ENCODE measurements around the gene RACGAP1.
A peak's percentile ranks its signal among the peaks of the same experiment; 100 is the strongest.
"Not testable (repeated sequence)": the region's sequence is repeated elsewhere in the genome, so short reads cannot be mapped to it uniquely, and the experiment has no call there.

RACGAP1 gene

DNA sequence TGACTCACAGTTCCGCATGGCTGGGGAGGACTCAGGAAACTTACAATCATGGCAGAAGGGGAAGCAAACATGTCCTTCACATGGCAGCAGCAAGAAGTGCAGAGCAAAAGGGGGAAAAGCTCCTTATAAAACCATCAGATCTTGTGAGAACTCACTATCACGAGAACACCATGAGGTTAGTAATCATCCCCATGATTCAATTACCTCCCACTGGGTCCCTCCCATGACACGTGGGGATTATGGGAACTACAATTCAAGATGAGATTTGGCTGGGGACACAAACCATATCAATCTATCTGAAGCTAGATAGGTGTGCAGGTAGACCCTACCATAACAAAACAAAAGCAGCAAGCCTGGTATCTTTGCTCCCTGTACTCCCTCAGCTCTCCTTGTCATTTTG is 38.8 kb downstream of the RACGAP1 start:
- WGBS, 2 experiments (ENCODE audit: insufficient coverage in 2 of 2), result 90 to 100% methylated on average over 1 to 2 of the region's 3 CpGs

GRCh38 chr12:49985981-49986380 is 39.3 kb downstream of the RACGAP1 start:
- H3K4me3 ChIP-seq (ENCODE audit: extremely low read depth, insufficient read depth, low read length, poor library complexity, severe bottlenecking), result no peak overlapping the region
- H3K27ac ChIP-seq (ENCODE audit: low read depth, low read length, severe bottlenecking), result no peak overlapping the region
- peaks cover 35% of the 10 kb centered on the region for H3K4me1 ChIP-seq (ENCODE audit: control insufficient read depth, insufficient read depth, low read length, poor library complexity, severe bottlenecking)
- H3K36me3 ChIP-seq (ENCODE audit: control insufficient read depth, insufficient read depth, low read length), result peaks cover 52% of the 10 kb centered on the region
- H3K9me3 ChIP-seq (ENCODE audit: control insufficient read depth, low read length), result no peaks in the 10 kb centered on the region
- 92 to 98% methylated on average over 5 of the region's 5 CpGs for WGBS, 2 experiments (ENCODE audit: insufficient coverage in 2 of 2)

More for the DNA sequence above, 38.8 kb downstream of the RACGAP1 start:
- Histone ChIP-seq H3K36me3 (ENCODE audit: control insufficient read depth, insufficient read depth, low read length) (peaks cover 54% of the 10 kb centered on the region), H3K4me1 (ENCODE audit: control insufficient read depth, insufficient read depth, low read length, poor library complexity, severe bottlenecking) (peaks cover 33% of the 10 kb centered on the region)
- not testable (repeated sequence) for H3K9me3 ChIP-seq (ENCODE audit: control insufficient read depth, low read length); H3K27ac ChIP-seq (ENCODE audit: low read depth, low read length, severe bottlenecking); H3K4me3 ChIP-seq (ENCODE audit: extremely low read depth, insufficient read depth, low read length, poor library complexity, severe bottlenecking)

GRCh38 chr12:49984476-49985359 is 40.6 kb downstream of the RACGAP1 start:
- 81 to 90% methylated on average over 5 to 9 of the region's 9 CpGs for WGBS, 2 experiments (ENCODE audit: insufficient coverage in 2 of 2)
- Histone ChIP-seq H3K27ac (ENCODE audit: low read depth, low read length, severe bottlenecking) (peak overlapping the region; percentile 84), H3K4me1 (ENCODE audit: control insufficient read depth, insufficient read depth, low read length, poor library complexity, severe bottlenecking) (peaks cover 47% of the 10 kb centered on the region), H3K9me3 (ENCODE audit: control insufficient read depth, low read length) (no peaks in the 10 kb centered on the region), H3K4me3 (ENCODE audit: extremely low read depth, insufficient read depth, low read length, poor library complexity, severe bottlenecking) (no peak overlapping the region), H3K36me3 (ENCODE audit: control insufficient read depth, insufficient read depth, low read length) (peaks cover 39% of the 10 kb centered on the region)

DNA sequence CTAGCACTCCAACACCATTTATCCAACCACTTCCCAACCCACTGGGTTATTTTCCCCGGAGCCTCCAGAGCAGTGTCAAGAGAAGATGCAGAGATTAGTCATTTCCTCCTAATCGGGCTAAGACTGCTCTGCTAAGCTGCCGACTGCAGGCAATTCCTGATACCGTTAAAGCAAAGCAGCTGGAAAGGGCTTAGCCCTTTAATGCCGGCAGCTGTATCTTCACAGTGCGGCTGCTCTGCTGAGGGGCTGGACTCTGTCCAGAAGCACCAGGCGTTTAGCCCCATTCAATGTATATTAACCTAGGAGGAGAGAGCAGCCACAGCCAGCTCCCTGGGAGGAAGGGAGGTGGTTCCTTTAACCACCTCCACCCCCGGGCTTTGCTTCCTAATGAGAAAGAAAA is 41.4 kb downstream of the RACGAP1 start:
- H3K27ac ChIP-seq (ENCODE audit: low read depth, low read length, severe bottlenecking), result peak overlapping the region; percentile 84
- no peak overlapping the region for H3K4me3 ChIP-seq (ENCODE audit: extremely low read depth, insufficient read depth, low read length, poor library complexity, severe bottlenecking)
- H3K4me1 ChIP-seq (ENCODE audit: control insufficient read depth, insufficient read depth, low read length, poor library complexity, severe bottlenecking), result peaks cover 48% of the 10 kb centered on the region
- H3K9me3 ChIP-seq (ENCODE audit: control insufficient read depth, low read length), result no peaks in the 10 kb centered on the region
- peaks cover 31% of the 10 kb centered on the region for H3K36me3 ChIP-seq (ENCODE audit: control insufficient read depth, insufficient read depth, low read length)
- WGBS, 2 experiments (ENCODE audit: insufficient coverage in 2 of 2), result 38 to 40% methylated on average over 5 to 6 of the region's 8 CpGs

- Histone ChIP-seq H3K36me3 (ENCODE audit: control insufficient read depth, insufficient read depth, low read length) (peaks cover 18% of the 10 kb centered on the region), H3K4me1 (ENCODE audit: control insufficient read depth, insufficient read depth, low read length, poor library complexity, severe bottlenecking) (peaks cover 48% of the 10 kb centered on the region), H3K27ac (ENCODE audit: low read depth, low read length, severe bottlenecking) (no peak overlapping the region), H3K9me3 (ENCODE audit: control insufficient read depth, low read length) (no peaks in the 10 kb centered on the region), H3K4me3 (ENCODE audit: extremely low read depth, insufficient read depth, low read length, poor library complexity, severe bottlenecking) (no peak overlapping the region)
- 89 to 97% methylated on average over 4 to 6 of the region's 7 CpGs for WGBS, 2 experiments (ENCODE audit: insufficient coverage in 2 of 2)
Measured at GRCh38 chr12:49982246-49983087, 42.8 kb downstream of the RACGAP1 start.

- no peaks in the 10 kb centered on the region for H3K9me3 ChIP-seq (ENCODE audit: control insufficient read depth, low read length)
- WGBS, 2 experiments (ENCODE audit: insufficient coverage in 2 of 2), result 79 to 87% methylated on average over 9 to 10 of the region's 10 CpGs
- peak overlapping the region; percentile 36 for H3K27ac ChIP-seq (ENCODE audit: low read depth, low read length, severe bottlenecking)
- H3K4me3 ChIP-seq (ENCODE audit: extremely low read depth, insufficient read depth, low read length, poor library complexity, severe bottlenecking), result no peak overlapping the region
- H3K36me3 ChIP-seq (ENCODE audit: control insufficient read depth, insufficient read depth, low read length), result peaks cover 6% of the 10 kb centered on the region
- H3K4me1 ChIP-seq (ENCODE audit: control insufficient read depth, insufficient read depth, low read length, poor library complexity, severe bottlenecking), result peaks cover 43% of the 10 kb centered on the region
Measured at GRCh38 chr12:49980501-49981349, 44.6 kb downstream of the RACGAP1 start.

DNA sequence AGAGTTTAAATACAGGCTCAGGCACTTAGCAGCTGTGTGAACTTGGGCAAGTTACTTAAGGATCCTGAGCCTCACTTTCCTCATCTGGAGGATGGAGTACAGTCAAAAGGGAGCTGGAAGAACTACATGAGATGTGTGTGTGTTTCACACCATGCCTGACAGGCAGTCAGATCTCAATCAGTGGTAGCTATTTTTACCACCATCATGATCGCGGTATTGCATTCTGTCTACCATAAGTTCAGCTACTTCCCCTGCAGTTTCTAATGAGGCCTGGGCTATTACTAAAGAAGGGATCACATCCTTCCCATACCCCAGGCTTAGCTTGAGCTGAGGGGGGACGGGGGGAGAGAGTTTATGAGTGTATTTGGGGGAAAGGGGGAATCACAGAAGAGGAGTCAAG is 45.5 kb downstream of the RACGAP1 start:
- no peak overlapping the region for H3K4me3 ChIP-seq (ENCODE audit: extremely low read depth, insufficient read depth, low read length, poor library complexity, severe bottlenecking)
- no peak overlapping the region for H3K27ac ChIP-seq (ENCODE audit: low read depth, low read length, severe bottlenecking)
- peaks cover 34% of the 10 kb centered on the region for H3K4me1 ChIP-seq (ENCODE audit: control insufficient read depth, insufficient read depth, low read length, poor library complexity, severe bottlenecking)
- no peaks in the 10 kb centered on the region for H3K9me3 ChIP-seq (ENCODE audit: control insufficient read depth, low read length)
- H3K36me3 ChIP-seq (ENCODE audit: control insufficient read depth, insufficient read depth, low read length), result no peaks in the 10 kb centered on the region
- 100% methylated on average over 2 of the region's 3 CpGs for WGBS, 2 experiments (ENCODE audit: insufficient coverage in 2 of 2)

DNA sequence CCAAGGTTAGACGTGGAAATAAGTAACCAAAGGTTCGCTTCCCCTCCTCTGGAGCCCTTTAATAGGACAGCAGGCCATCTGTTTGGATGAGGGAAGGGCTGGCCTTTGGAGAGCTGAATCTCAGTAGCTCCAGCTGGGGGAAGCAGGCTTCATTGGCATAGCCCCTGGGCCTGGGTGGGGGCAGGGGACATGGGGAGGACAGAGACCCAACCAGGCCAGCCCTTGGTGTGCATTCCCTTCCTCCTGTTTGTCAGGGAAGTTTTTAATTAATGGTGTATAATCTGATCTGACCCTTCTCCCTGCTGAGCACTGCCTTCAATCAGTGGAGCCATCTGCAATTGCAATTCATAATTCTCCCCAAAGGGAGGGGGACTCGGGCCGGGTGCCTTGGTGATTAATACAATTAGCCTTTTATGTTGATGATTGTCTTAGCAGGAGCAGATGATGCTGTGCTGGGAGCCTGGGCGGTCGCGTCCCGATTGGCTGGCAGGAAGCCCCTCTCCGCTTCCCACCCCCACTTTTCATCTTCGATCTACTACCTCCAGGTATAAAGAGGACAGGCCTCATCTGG is 46.2 kb downstream of the RACGAP1 start:
- Histone ChIP-seq H3K9me3 (ENCODE audit: control insufficient read depth, low read length) (no peaks in the 10 kb centered on the region), H3K27ac (ENCODE audit: low read depth, low read length, severe bottlenecking) (peak overlapping the region; percentile 37), H3K4me1 (ENCODE audit: control insufficient read depth, insufficient read depth, low read length, poor library complexity, severe bottlenecking) (peaks cover 27% of the 10 kb centered on the region), H3K36me3 (ENCODE audit: control insufficient read depth, insufficient read depth, low read length) (no peaks in the 10 kb centered on the region), H3K4me3 (ENCODE audit: extremely low read depth, insufficient read depth, low read length, poor library complexity, severe bottlenecking) (no peak overlapping the region)
- WGBS, 2 experiments (ENCODE audit: insufficient coverage in 2 of 2), result 78 to 81% methylated on average over 2 to 4 of the region's 10 CpGs

- H3K4me1 ChIP-seq (ENCODE audit: control insufficient read depth, insufficient read depth, low read length, poor library complexity, severe bottlenecking), result peaks cover 22% of the 10 kb centered on the region
- no peaks in the 10 kb centered on the region for H3K9me3 ChIP-seq (ENCODE audit: control insufficient read depth, low read length)
- H3K36me3 ChIP-seq (ENCODE audit: control insufficient read depth, insufficient read depth, low read length), result no peaks in the 10 kb centered on the region
- WGBS, 2 experiments (ENCODE audit: insufficient coverage in 2 of 2), result 83 to 100% methylated on average over 2 of the region's 4 CpGs
- no peak overlapping the region for H3K27ac ChIP-seq (ENCODE audit: low read depth, low read length, severe bottlenecking)
- H3K4me3 ChIP-seq (ENCODE audit: extremely low read depth, insufficient read depth, low read length, poor library complexity, severe bottlenecking), result no peak overlapping the region
Measured at GRCh38 chr12:49978125-49978524, 47.2 kb downstream of the RACGAP1 start.

DNA sequence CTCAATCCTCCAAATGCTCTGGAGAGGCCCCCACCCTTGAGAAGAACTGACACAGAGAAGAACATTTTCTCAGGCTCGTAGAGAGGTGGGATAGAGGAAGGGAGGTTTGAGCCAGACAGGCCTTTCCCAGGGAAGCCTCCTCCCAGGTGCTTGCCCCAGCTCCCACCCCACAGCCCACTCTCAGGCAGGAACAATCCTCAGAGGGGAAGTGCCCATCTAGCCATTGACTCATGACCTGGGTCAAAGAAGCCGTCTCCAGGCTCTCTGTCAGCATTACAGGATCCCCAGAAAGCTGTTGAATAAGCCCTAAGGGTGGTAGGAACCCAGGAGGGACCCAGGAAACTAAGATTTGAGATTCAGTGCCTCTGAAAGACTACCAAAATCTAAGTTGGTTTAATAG is 48.7 kb downstream of the RACGAP1 start:
- 86 to 100% methylated on average over 1 of the region's 2 CpGs for WGBS, 2 experiments (ENCODE audit: insufficient coverage in 2 of 2)
- peaks cover 15% of the 10 kb centered on the region for H3K4me1 ChIP-seq (ENCODE audit: control insufficient read depth, insufficient read depth, low read length, poor library complexity, severe bottlenecking)
- no peaks in the 10 kb centered on the region for H3K9me3 ChIP-seq (ENCODE audit: control insufficient read depth, low read length)
- no peaks in the 10 kb centered on the region for H3K36me3 ChIP-seq (ENCODE audit: control insufficient read depth, insufficient read depth, low read length)
- H3K27ac ChIP-seq (ENCODE audit: low read depth, low read length, severe bottlenecking), result no peak overlapping the region
- no peak overlapping the region for H3K4me3 ChIP-seq (ENCODE audit: extremely low read depth, insufficient read depth, low read length, poor library complexity, severe bottlenecking)
